NCI-H82 treated with DMSO at 0.1 percent for 48 hours (cell line): ENCODE data around the gene AGPAT2.

Experiments
- DNase-seq: peaks from one replicate; lab custom pipeline; 2025; ENCODE audit not compliant: unreplicated experiment; lab: John Stamatoyannopoulos, UW

Gene AGPAT2

DNA sequence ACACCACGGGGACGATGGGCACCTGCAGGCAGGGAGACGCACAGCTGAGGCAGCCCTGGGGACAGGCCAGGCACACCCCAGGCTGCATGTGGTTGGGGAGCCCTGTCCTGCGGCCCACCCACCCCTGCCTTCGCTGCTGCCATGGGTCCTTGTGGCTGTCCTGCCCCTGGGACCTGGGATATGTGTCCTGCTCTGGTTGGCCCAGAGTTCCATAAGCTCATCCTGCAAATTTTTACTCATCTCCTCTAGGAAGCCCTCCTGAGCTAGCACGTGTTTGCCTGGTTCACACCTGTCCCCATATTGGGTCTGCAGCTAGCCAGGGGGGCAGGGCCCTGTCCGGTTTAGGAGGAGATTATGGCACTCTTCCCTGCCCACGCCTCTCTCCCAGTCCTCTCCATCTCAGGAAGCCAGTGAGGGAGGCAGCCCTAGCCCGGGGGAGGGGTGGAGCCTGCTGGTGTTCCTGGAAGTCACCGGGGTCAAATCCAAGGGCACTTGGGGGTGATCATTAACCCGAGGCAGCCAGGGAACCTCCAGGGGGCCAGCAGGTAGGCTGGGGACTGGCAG lies 12.4 kb downstream of the AGPAT2 start:
- DNase-seq: no peak

DNA sequence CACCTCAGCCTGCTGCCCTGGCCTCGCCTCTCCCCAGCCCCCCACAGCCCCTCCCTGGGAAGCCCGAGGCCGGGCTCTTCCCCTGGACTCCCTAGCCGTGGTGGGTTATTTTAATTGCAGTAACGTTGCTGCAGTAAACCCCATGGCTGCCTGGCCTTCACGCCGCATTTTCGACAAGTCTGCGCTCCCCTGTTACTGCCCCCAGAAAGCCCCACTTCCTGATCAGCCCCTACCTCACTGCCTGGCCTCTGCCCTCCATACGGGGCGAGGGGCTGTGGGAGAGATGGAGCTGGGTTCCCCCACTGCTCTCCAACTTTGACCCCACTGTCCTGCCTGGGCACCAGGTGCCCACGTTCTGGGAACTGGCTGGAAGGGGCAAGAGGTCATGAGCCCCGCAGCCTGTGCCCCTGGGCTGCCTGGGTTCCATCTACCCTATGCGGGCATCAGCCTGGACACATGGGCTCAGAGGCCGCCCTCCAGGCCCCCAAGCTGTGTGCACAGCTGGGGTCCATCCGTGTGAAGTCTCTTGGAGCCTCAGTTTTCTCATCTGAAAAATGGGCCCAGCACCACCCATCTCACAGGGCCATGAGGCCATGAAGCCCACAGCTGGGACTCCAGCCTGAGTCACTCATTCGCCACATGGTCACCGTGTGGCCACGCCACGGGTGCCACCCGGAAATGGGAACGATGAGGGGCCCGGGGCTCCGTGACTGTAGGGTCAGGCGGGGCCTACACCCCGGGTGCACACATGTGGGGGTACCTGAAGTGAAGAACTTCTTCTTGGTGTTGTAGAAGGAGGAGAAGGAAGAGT lies 13.1 kb downstream of the AGPAT2 start:
- no peak for DNase-seq

DNA sequence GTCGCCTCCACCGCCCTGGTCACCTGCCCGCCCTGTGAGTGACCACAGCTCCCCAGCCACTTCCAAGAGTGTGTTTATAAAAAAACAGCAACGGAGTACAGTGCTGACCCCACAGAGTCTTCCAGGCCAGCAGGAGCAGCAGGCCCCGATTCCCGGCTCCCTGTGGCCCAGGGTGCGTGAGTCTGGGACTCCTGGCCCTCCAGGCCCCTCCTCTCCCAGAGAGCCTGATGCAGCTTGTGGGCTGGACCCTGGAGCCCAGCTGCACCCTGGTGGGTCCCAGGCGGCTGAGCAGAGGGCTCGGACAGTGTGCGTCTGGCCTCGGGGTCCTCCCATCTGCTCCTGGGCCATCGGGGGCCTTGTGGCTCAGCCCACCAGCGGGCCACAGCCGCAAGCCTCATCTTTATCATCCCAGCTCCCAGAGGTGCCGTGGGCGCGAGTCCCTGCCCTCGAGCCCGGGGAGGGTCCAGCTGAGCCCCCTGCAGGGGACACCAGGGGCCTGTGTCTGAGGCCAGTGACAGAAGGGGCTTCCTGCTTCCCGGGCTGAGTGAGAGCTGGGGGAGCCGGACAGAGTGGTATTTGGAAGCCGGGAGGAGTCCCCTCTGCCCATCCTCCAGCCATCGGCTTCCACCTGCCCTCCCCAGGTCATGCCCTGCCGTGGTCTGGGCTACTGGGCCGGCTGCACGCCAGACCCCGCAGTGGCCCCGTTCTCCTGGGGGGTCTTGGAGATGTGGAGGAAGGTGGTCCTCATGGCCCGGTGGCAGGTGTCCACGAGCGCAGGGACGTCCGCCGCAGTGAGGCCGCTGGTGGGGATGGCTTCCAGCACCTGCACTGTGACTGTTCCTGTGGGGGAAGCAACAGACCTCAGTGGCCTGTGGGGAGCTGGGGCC lies 13.9 kb downstream of the AGPAT2 start:
- no peak for DNase-seq

DNA sequence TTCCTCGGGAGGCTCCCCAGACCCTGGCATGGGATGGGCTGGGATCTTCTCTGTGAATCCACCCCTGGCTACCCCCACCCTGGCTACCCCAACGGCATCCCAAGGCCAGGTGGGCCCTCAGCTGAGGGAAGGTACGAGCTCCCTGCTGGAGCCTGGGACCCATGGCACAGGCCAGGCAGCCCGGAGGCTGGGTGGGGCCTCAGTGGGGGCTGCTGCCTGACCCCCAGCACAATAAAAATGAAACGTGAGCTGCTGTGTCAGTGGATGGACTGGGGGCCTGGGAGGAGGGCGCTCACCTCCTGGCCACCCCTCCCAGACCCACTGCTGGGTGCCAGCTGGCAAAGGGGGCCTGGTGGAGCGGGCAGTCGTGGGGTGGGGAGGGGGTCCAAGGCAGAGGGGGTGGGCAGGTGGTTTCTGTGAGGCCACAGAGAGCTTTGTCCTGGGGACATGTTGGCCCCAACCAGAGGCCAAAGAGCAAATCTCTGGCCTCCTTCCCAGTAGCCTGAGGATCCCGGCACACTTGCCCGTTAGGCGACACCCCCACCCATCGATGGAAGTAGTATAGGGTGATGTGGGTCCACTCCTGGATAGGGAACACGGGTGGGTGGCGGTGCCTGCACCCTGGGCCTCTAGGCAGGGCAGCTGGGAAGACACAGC lies 14.7 kb downstream of the AGPAT2 start:
- no peak for DNase-seq

DNA sequence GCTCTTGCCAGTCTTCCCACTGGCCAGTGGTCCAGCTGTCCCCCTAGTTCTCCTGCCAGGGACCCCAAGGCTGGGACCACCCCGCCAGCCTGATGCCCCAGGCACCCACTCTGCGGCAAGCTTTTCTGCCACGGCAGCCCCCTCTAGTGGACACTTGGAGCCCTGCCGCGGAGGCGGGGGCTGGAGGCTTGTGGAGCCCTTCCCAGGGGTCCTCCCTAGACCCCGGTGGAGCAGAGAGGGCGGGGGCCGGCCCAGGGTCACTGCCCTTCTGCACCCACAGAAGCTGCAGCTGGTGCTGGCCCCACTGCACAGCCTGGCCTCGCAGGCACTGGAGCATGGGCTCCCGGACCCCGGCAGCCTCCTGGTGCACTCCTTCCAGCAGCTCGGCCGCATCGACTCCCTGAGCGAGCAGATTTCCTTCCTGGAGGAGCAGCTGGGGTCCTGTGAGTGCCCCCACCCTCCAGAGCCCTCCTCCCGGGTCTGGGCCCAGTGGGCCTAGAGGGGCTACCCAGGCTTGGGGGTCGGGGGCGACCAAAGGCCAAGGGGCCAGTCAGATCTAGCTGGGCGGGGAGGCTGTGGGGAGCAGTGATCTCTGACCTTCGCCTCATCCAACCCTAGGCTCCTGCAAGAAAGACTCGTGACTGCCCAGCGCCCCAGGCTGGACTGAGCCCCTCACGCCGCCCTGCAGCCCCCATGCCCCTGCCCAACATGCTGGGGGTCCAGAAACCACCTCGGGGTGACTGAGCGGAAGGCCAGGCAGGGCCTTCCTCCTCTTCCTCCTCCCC lies 15.4 kb downstream of the AGPAT2 start:
- no peak for DNase-seq

DNA sequence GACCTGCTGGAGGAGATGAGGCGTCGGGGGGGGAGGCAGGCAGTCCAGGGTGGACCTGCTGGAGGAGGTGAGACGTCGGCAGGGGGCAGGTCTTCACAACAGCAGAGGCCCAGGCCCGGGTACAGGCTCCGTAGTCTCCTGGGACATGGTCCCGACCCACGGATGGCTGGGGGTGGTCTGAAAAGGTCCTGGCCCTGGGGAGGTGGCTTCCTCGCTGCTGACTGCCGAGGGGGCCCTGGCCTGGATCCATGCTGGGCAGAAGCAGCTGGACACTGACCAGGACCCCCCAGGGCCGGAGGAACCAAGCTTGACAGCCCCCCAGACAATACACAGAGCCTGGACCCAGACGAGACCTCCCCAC lies 16.0 kb downstream of the AGPAT2 start:
- no peak for DNase-seq

DNA sequence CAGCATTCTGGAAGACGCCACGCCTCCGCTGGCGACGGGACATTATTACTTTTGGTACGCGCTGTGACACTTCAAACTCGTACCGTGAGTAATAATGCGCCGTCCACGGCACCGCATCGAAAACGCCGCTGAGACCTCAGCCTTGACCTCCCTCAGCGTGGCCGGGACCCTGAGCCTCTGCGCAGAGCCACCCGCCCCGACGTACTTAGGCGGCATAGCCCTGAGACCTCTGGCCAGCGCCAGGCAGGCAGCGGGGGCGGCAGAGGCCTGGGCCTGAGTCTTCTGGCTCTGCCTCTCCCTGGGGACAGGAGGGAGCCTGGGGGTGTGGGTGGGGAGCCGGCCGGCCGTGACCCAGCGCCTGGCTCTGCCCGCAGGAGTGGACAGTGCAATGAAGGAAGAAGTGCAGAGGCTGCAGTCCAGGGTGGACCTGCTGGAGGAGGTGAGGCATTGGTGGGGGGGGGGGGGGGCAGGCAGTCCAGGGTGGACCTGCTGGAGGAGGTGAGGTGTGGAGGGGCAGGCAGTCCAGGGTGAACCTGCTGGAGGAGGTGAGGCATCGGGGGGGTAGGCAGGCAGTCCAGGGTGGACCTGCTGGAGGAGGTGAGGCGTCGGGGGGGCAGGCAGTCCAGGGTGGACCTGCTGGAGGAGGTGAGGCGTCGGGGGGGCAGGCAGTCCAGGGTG lies 16.5 kb downstream of the AGPAT2 start:
- no peak for DNase-seq

DNA sequence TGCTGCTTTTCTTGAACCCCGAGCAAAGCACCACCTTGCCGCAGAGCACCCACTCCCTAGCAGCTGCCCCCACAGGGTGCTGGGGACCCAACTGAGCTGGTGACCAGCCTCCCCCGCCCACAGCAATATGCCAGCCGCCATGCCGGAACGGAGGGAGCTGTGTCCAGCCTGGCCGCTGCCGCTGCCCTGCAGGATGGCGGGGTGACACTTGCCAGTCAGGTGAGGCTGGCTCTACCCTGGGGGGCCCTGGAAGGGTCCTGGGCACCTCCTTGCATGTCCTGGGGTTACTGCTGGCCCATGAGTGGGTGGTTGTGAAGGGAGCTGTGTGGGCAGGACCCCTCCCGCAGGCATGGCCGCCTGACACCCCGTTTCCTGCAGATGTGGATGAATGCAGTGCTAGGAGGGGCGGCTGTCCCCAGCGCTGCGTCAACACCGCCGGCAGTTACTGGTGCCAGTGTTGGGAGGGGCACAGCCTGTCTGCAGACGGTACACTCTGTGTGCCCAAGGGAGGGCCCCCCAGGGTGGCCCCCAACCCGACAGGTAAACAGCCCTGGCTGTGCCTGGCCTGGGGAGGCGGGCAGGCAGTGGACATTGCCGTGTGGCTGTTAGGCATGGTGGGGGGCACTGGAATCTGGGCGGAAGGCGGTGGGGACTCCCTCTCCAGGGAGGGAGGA lies 17.3 kb downstream of the AGPAT2 start:
- no peak for DNase-seq

DNA sequence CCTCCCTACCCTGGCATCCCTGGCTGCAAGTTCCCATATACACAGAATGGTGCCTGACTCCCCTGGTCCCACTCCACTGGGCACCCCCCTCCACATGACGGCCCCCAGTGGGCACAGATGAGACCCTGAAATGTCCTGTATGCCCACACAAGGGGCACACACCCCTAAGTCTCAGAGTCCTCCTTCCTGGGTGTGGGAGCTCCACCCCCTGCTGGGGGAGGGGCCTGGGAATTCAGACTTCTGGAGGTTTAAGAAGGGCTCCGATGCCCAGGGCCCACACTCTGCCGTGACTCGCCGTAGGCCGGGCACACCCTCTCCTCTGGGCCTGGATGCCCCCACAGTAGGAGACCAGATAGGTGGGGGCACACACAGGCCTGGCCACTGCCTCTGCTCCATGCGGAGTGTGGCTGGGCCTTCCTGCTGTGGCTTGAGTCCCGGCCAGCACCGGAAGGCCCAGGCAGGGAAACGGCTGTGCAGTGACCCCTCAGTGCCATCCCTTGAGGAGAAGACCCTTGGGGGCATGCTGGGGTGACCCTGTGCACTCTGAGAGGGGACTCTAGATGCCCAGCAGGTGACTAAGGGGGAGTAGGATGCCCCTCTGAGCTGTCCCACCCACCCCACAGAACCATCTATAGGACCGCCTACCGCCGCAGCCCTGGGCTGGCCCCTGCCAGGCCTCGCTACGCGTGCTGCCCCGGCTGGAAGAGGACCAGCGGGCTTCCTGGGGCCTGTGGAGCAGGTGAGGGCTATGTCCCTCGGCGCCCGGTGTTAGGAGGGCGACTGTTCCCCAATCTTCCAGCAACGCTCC lies 18.1 kb downstream of the AGPAT2 start:
- DNase-seq: no peak

DNA sequence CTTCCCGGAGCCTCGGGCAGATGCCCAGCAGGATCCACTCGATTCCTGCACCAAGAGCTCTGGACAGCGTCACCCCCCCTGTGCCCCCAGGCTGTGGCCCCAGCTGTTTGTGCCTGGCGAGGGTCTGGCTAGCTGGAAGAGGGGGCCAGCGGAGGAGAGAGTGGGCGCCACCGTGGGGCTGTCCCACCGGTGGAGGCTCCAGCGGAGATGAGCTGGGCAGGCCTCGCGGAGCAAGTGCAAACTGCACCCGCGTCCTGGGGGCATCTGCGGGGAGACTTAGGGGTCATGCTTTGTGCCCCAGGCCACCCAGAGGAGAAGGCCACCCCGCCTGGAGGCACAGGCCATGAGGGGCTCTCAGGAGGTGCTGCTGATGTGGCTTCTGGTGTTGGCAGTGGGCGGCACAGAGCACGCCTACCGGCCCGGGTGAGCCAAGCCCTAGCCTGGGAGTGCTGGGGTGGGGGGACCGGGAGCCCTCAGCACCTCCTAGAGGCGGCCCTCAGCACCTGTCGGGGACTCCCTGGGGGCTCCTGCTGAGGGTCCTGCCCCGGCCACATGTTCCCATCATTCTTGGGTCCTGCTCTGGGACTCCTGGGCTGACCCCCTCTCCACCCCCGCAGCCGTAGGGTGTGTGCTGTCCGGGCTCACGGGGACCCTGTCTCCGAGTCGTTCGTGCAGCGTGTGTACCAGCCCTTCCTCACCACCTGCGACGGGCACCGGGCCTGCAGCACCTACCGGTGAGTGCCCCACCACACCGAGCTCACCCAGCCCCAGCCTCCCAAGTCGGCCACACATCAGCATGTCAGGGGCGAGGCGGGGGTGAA lies 19.1 kb downstream of the AGPAT2 start:
- DNase-seq: no peak

DNA sequence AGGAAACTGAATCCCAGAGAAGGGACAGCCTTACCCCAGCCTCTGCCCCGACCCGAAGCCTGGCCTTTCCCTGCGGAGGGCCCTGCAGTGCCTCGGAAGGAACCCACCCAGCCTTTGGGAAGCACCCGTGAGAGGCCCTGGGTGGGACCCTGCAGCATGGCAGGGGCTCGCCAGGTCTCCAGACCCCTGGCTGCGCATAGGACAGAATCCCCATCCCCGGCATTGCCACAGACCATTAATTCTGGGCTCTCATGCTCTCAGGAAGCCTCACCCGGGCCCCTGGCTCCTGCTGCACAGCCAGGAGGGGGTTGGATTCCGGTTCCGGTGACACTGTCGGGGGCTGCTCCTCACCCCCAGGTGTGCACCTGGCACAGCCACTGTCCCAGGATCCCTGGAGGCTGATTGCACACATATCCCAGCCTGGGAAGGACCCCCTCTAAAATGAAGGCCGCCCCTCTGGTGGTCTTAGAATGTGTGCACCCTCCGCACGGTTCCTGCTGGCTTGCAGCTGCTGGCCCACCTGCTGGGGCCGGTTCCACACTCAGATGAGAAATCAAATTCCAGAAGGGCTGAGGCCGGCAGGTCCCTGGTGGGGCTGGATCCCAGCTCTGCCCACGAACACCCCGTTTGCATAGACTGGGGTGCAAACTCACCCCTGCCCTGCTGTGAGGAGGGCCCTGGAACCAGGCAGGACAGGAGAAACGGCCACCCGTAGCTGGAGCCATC lies 19.9 kb downstream of the AGPAT2 start:
- DNase-seq: no peak

DNA sequence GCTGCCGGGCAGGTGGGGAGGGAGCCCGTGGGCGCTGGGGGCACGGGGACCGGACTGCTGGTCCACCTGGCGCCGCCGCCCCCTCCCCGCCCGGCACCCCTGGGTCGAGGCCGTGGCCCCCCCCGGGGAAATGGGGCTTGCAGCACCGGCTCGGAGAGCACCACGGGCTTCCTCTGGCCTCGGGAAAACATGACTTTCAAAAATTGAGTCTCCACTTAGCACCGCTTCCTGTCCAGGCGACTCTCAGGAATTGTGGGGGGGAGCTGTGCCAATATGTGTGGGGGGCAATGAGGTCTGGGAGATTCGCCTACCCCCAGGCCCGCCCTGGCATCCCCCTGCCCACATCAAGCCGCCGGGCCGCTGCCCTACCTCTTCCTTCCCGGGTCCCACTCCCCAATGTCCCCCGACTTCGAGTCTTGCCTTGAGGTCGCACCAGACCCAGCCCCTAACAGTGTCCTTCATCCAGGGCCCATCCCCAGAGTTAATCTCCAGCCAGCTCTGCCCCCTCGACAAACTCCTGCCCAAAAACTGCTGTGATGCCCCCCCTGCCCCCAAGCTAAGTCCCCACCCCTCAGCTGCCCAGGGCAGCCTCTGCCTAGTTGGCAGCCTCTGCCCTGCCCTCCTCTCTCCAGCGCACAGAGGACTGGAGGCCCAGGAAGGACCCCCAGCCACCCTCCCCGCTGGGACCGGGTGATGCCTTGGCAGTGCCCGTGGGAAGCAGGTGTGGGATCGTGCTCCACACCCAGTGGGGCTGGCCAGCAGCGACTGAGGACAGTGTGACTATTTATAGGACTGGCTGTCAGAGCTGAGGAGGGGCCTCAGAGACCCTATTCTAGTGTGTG lies 20.7 kb downstream of the AGPAT2 start:
- DNase-seq: no peak

DNA sequence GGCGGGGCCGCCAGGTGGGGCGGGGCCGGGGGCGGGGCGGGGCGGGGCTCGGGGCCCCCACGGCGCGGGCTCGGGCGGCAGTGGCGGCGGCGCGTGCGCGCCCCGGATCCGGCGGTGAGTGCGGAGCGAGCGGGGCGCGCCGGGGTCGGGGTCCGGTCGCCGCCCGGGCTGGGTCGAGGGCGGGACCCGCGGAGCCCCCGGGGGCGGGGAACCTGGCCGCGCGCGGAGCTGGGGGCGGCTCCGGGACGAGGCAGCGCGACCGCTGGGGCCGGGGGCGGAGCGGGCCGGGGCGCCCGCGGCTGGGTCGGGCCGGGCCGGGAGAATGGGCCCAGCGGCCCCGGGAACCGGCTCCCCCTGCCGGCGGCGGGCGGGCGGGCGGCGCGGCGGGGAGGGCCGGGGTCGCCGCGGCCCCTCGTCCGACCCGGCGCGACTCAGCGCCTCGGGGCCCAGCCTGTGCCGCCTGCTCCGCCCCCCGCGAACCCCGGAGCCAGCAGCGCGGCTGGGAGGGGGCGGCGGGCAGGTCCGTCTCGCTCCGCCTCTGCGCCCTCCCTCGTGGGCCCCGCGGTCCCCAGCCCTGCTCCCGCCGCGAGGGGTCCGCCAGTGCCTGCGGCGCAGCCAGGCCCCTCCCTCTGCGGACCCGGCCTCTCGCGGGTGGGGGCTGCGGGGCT lies 21.4 kb downstream of the AGPAT2 start:
- no peak for DNase-seq

DNA sequence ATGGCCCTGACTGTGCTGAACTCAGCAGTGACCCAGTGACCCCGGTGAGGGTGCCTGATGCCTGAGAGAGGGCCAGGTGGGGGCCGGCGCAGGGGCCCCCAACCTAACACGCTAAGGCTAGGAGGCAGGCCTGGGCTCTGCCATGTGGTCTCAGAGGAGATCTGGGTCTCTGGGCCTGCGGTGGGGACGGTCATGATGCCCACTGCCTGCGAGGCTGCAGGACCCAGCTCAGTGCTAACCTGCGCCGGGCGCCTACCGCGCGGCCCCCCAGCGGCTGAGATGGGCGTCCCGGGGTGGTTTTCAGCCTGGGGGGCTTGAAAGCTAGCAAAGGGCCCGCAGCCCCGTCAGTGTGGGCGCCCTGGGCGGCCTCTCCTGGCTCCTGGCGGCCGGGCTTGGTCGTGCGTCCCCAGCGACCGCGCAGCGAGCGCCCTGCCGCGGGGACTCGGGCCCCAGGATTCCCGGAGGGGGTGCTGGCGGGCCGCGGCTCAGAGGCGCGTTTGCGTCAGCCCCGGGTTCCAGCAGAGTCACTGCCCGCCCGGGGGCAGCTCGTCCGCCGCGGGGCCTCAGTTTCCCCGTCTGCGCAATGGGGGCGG lies 22.1 kb downstream of the AGPAT2 start:
- DNase-seq: no peak
